GM12873 (cell line): Measurements from ENCODE around the gene LRP3.

Experiments used
- TF ChIP-seq, protein P1 (sequence below): IDR thresholded peaks from 2 replicates; pipeline ENCODE4 v1.5.1; 2012; ENCODE audit warnings: low read depth, mild to moderate bottlenecking, moderate library complexity, low read length, control low read depth; ENCODE audit not compliant: insufficient read depth; ENCODE audit errors: missing control alignments

LRP3 gene

DNA sequence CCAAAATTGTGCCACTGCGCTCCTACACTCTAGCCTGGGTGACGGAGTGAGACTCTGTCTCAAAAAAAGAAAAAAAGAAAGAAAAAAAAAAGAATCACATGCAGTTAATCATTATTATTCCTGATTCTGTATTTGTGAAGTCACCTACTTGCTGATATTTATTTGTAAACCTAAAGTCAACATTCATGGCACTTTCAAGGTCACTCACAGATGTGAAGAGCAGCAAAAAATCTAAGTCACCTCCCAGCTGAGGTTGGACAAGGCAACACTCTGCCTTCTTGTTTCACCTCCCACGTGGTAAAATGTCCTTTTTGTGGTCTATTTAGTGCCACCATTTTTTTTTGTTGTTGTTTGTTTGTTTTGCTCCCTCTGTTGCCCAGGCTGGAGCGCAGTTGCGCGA lies 35.8 kb upstream of the LRP3 start:
- TF ChIP-seq, protein P1, sequence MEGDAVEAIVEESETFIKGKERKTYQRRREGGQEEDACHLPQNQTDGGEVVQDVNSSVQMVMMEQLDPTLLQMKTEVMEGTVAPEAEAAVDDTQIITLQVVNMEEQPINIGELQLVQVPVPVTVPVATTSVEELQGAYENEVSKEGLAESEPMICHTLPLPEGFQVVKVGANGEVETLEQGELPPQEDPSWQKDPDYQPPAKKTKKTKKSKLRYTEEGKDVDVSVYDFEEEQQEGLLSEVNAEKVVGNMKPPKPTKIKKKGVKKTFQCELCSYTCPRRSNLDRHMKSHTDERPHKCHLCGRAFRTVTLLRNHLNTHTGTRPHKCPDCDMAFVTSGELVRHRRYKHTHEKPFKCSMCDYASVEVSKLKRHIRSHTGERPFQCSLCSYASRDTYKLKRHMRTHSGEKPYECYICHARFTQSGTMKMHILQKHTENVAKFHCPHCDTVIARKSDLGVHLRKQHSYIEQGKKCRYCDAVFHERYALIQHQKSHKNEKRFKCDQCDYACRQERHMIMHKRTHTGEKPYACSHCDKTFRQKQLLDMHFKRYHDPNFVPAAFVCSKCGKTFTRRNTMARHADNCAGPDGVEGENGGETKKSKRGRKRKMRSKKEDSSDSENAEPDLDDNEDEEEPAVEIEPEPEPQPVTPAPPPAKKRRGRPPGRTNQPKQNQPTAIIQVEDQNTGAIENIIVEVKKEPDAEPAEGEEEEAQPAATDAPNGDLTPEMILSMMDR, result no peak

DNA sequence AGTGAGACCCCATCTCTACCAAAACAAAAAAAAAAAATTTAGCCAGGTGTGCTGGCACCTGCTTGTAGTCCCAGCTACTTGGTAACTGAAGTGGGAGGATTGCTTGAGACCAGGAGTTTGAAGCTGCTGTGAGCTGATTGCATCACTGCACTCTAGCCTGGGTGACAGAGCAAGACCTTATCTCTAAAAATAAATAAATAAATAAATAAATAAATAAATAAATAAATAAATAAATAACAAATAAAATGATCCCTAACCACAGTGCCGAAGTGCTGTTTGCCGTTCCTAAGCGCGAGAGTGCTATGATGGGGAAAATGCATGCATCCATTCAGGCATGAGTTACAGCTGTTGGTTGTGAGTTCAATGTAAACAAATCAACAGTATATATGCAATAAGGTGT lies 35.0 kb upstream of the LRP3 start:
- TF ChIP-seq, protein P1, result no peak

DNA sequence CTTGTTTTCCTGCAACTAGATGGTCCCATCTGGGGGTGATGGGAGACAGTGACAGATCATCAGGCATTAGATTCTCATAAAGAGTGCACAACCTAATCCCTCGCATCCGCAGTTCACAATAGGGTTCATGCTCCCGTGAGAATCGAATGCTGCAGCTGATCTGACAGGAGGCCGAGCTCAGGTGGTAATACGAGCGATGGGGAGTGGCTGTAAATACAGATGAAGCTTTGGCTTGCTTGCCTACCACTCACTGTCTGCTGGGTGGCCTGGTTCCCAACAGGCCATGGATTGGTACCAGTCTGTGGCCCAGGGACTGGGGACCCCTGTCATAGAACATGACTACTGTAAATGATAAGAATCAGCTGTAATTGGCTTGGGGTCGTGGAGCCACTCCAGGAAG lies 34.2 kb upstream of the LRP3 start:
- TF ChIP-seq, protein P1, result no peak

DNA sequence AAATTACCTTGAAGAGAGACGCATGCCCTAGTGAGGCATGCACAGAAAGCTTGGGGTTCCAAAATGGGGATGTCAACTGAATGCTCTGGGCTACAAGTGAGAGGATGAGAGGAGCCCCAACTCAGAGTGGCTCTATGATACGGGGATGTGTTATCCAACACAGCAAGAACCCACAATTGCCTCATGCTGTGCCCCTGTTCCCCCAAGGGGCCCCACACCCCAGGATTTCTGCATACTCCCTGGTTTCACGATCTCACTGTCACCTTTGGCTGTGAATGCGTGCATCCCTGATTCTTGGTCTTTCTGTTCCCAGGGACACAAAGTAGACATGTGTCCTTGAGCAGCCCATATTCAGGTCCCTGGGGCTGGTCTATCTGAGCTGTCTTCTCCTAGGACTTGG lies 32.9 kb upstream of the LRP3 start:
- TF ChIP-seq, protein P1, result no peak

DNA sequence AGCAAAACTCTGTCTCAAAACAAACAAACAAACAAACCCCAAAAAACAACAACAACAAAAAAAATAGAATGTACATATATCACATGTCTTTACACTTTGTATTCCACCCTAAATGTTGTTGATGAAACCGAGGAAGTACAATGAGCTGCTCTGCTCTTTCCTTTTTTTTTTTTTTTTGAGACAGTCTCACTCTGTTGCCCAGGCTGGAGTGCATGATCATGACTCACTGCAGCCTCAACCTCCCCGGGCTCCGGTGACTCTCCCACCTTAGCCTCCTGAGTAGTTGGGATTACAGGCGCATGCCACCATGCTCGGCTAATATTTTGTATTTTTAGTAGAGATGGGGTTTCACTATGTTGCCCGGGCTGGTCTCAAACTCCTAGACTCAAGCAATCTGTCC lies 30.6 kb upstream of the LRP3 start:
- TF ChIP-seq, protein P1, result no peak

DNA sequence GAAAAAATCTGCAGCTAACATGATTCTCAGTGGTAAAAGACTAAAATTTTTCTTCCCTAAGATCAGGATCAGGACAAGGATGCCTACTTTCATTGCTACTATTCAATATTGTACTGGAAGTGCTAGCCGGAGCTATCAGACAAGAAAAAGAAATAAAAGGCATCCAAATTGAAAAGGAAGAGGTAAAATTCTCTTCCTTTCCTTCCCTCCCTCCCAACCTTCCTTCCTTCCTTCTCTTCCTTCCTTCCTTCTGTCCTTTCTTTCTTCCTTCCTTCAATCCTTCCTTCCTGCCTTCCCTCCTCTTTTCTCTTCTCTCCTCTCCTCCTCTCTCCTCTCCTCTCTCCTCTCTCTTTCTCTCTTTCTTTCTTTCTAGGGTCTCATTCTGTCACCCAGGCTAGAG lies 26.7 kb upstream of the LRP3 start:
- TF ChIP-seq, protein P1, result no peak

DNA sequence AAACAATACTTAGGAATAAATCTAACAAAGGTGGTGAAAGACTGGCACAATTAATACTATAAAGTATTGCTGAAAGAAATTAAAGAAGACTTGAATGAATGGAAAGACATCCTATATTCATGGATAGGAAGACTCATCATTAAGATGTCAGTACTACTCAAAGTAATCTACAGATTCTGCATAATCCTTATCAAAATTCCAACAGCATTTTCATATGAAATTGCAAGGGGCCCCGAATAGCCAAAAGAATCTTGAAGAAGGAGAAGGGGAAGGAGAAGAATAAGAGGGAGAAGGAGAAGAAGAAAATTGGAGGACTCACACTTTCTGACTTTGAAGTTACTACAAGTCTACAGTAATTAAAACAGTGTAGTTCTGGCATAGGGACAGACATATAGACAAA lies 25.6 kb upstream of the LRP3 start:
- TF ChIP-seq, protein P1, result no peak
